Fibroblast of peridontal ligament (primary cell): Measurements from ENCODE around the gene HOXD12.

Experiments
- DNase-seq: peaks from one replicate; pipeline ENCODE4 v3.0.0-alpha.2; 2010; ENCODE audit errors: extremely low read depth

HOXD12 gene

GRCh38 chr2:176105730-176106580 is 6.4 kb downstream of the HOXD12 start:
- DNase-seq, result no peak

- no peak for DNase-seq
Measured at GRCh38 chr2:176106581-176107539, 7.3 kb downstream of the HOXD12 start, which contains the start of gene HOXD11. Gene HOXD11 (plus strand): TSS chr2:176107280. CDS start chr2:176107356, 76 bp downstream.

- no peak for DNase-seq
Measured at GRCh38 chr2:176107731-176108181, 8.2 kb downstream of the HOXD12 start.

- DNase-seq, result no peak
Measured at GRCh38 chr2:176109192-176109901, 9.8 kb downstream of the HOXD12 start.

GRCh38 chr2:176109946-176110345 is 10.4 kb downstream of the HOXD12 start:
- no peak for DNase-seq

GRCh38 chr2:176110415-176111308 is 11.1 kb downstream of the HOXD12 start:
- DNase-seq, result no peak

- DNase-seq, result no peak
Measured at GRCh38 chr2:176111309-176111663, 11.7 kb downstream of the HOXD12 start.

GRCh38 chr2:176111846-176112374 is 12.3 kb downstream of the HOXD12 start:
- DNase-seq, result no peak

- DNase-seq, result no peak
Measured at GRCh38 chr2:176112375-176113302, 13.0 kb downstream of the HOXD12 start.

GRCh38 chr2:176114120-176114929 is 14.7 kb downstream of the HOXD12 start:
- DNase-seq, result no peak

GRCh38 chr2:176114930-176115625 is 15.5 kb downstream of the HOXD12 start:
- DNase-seq, result no peak

- DNase-seq, result no peak
Measured at GRCh38 chr2:176115883-176116813, 16.6 kb downstream of the HOXD12 start, which contains the start of gene HOXD10. Gene HOXD10 (plus strand): TSS chr2:176116778. CDS start chr2:176116834, 56 bp downstream.

GRCh38 chr2:176117162-176117822 is 17.7 kb downstream of the HOXD12 start:
- no peak for DNase-seq

- DNase-seq, result no peak
Measured at GRCh38 chr2:176117823-176118371, 18.3 kb downstream of the HOXD12 start.

GRCh38 chr2:176118601-176119339 is 19.2 kb downstream of the HOXD12 start:
- DNase-seq, result no peak
